ENCODE results near the gene NPAS3.

Gene NPAS3

DNA sequence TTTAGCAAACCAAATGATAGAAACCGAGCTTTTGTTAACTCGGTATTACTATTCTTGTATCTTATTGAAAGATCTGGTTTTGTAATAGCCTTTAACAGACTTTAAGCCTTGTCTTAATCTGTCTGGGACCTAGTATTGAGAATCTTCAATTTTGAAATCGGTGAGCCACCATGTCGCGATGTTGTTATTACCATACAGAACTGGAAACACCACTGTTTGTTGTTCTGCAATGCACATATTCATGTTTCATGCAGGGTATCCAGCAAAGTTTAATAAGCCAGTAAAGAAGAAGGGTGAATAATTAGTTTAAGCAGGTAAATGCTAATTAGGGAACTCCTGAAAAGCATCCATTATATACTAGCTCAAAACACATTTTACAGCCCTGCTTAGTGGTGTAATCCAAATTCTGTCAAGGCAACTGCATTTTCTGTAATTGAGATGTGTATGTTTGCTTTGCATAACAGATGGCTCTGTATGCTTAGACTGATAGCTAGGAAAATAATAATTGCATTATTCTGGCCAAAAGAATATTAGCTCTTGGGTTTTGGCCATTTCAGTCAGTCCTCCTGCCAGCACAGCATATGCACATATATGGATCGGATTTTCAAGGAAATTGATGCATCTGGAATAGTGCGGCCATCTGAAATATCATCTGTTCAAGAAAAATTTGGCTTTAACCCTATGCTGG, 623.0 kb downstream of the NPAS3 start:
- TF ChIP-seq, protein P1, sequence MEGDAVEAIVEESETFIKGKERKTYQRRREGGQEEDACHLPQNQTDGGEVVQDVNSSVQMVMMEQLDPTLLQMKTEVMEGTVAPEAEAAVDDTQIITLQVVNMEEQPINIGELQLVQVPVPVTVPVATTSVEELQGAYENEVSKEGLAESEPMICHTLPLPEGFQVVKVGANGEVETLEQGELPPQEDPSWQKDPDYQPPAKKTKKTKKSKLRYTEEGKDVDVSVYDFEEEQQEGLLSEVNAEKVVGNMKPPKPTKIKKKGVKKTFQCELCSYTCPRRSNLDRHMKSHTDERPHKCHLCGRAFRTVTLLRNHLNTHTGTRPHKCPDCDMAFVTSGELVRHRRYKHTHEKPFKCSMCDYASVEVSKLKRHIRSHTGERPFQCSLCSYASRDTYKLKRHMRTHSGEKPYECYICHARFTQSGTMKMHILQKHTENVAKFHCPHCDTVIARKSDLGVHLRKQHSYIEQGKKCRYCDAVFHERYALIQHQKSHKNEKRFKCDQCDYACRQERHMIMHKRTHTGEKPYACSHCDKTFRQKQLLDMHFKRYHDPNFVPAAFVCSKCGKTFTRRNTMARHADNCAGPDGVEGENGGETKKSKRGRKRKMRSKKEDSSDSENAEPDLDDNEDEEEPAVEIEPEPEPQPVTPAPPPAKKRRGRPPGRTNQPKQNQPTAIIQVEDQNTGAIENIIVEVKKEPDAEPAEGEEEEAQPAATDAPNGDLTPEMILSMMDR (conservative IDR thresholded peaks at IDR 0.05; ENCODE audit: low read depth, low read length) = no peak
- Histone ChIP-seq H3K27me3 (ENCODE audit: insufficient read depth, low read depth) (no peaks in the 10 kb centered on the region), H3K4me1 (ENCODE audit: low read depth, poor library complexity, severe bottlenecking) (no peaks in the 10 kb centered on the region), H4K20me1 (ENCODE audit: insufficient read depth) (no peaks in the 10 kb centered on the region), H3K4me3 (IDR thresholded peaks at IDR 0.05; ENCODE audit: insufficient read depth, low read depth, low read length) (no peak overlapping the region), H3K4me2 (no peak overlapping the region), H3K9ac (no peak overlapping the region), H3K79me2 (ENCODE audit: insufficient read depth, low read depth) (no peaks in the 10 kb centered on the region), H2AFZ (ENCODE audit: low read depth) (no peak overlapping the region), H3K27ac (no peak overlapping the region), H3K36me3 (ENCODE audit: insufficient read depth) (no peaks in the 10 kb centered on the region)

DNA sequence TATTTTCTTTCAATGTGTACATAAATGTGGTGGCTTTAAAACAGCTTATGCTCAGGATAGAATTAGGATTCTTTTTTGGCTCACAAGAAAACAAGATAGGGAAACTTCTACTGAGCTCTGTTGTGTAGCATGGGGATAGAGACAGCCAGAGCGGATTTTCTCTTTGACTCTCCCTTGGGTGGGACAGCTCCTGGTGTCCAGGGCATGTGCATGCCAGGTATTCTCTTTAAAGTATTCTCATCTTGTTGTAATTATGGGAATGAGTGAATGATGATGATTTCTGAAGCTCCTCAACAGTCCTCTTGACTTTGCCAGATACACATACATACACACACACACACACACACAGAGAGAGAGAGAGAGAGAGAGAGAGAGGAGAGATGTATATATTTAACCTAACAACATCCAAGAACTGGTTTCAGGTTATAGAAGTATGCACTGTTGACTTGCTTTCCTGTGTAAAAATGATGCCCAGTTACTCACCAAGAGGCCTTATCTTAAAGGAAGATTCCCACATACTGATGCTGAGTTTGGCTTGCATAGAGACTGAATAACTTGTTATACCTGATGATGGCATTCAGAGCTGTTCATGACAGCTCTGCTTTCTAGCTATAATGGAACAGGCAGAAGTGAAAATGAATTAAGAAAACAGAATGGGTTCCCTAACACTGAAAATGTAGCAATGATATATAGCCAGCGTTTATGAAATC, 624.7 kb downstream of the NPAS3 start:
- H3K79me2 ChIP-seq (ENCODE audit: insufficient read depth, low read depth) = no peaks in the 10 kb centered on the region
- TF ChIP-seq, protein P1 (conservative IDR thresholded peaks at IDR 0.05; ENCODE audit: low read depth, low read length) = no peak
- no peak overlapping the region for H3K4me3 ChIP-seq (IDR thresholded peaks at IDR 0.05; ENCODE audit: insufficient read depth, low read depth, low read length)
- no peak overlapping the region for H3K27ac ChIP-seq
- H3K36me3 ChIP-seq (ENCODE audit: insufficient read depth) = no peaks in the 10 kb centered on the region
- H4K20me1 ChIP-seq (ENCODE audit: insufficient read depth) = no peaks in the 10 kb centered on the region
- no peaks in the 10 kb centered on the region for H3K4me1 ChIP-seq (ENCODE audit: low read depth, poor library complexity, severe bottlenecking)
- no peak overlapping the region for H3K4me2 ChIP-seq
- H3K9ac ChIP-seq = no peak overlapping the region
- H3K27me3 ChIP-seq (ENCODE audit: insufficient read depth, low read depth) = no peaks in the 10 kb centered on the region
- H2AFZ ChIP-seq (ENCODE audit: low read depth) = no peak overlapping the region

- Histone ChIP-seq H3K27me3 (ENCODE audit: insufficient read depth, low read depth) (no peaks in the 10 kb centered on the region), H3K4me1 (ENCODE audit: low read depth, poor library complexity, severe bottlenecking) (no peaks in the 10 kb centered on the region), H3K9ac (no peak overlapping the region), H3K79me2 (ENCODE audit: insufficient read depth, low read depth) (no peaks in the 10 kb centered on the region), H3K4me2 (no peak overlapping the region), H3K27ac (no peak overlapping the region), H2AFZ (ENCODE audit: low read depth) (no peak overlapping the region), H3K36me3 (ENCODE audit: insufficient read depth) (no peaks in the 10 kb centered on the region), H3K4me3 (IDR thresholded peaks at IDR 0.05; ENCODE audit: insufficient read depth, low read depth, low read length) (no peak overlapping the region), H4K20me1 (ENCODE audit: insufficient read depth) (no peaks in the 10 kb centered on the region)
- TF ChIP-seq, protein P1 (conservative IDR thresholded peaks at IDR 0.05; ENCODE audit: low read depth, low read length) = no peak
Observed at GRCh38 chr14:33563901-33564197, 625.2 kb downstream of the NPAS3 start.

DNA sequence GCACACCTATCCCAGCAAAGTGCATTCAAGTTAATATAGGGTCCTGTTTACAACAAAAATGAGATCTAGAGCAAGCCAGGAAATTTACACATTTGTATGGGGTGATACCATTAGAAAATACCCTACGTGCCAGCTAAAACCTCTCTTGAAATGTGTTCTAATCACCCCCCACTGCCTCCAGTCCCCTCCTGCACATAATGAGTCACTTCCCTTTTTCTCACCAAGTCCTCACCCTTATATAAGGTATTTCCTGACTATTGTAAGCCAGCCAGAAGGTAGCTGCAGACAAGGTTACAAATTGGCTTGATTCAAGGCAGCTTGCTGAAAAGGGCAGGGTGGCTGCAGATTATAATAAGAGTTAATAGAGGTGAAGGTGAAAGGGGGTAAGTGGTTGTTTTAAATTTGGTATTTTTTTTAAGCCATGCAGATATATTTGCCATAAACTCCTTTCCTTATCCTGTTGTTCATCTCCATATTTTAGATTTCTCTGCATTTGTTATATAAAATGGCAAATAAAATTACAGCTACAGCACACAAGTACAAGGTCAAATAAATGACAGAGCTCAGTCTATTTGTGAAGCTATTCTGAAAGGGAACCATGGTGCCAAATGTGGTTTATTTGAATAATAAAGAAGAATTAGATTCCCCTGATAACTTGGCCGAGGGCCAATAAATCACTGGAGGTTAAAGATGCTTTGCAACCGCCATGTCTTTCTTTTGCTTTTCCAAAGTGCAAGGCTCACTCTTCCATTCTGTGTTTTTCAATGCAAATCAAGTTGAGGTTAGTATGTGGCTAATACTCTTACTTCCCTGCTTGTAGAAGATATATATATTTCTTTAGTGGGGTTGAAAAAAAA, 626.3 kb downstream of the NPAS3 start:
- Histone ChIP-seq H3K4me2 (no peak overlapping the region), H3K4me1 (ENCODE audit: low read depth, poor library complexity, severe bottlenecking) (no peaks in the 10 kb centered on the region), H2AFZ (ENCODE audit: low read depth) (no peak overlapping the region), H3K79me2 (ENCODE audit: insufficient read depth, low read depth) (no peaks in the 10 kb centered on the region), H4K20me1 (ENCODE audit: insufficient read depth) (no peaks in the 10 kb centered on the region), H3K27me3 (ENCODE audit: insufficient read depth, low read depth) (no peaks in the 10 kb centered on the region), H3K4me3 (IDR thresholded peaks at IDR 0.05; ENCODE audit: insufficient read depth, low read depth, low read length) (no peak overlapping the region), H3K9ac (no peak overlapping the region), H3K36me3 (ENCODE audit: insufficient read depth) (no peaks in the 10 kb centered on the region), H3K27ac (no peak overlapping the region)
- TF ChIP-seq, protein P1 (conservative IDR thresholded peaks at IDR 0.05; ENCODE audit: low read depth, low read length) = no peak
